ENCODE data around the gene RAPGEF5.

Gene RAPGEF5

DNA sequence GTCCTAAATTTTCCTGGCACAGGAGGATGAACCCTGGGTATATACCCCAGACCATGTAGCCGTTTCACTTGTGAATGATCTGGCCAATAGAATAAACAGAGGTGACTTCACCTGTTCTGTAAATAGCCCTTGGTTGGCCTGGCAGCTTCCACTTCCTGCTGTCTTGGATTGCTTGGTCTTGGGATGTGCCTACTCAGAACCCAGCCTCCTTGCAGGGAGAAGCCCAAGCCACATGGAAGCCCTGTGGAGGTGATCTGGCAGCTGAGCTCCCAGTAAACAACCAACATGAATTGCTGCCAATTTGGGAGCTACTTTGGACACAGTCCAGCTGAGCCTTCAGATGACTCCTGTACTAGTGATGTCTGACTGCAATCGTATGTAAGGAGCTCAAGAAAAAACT is 4.8 kb upstream of the RAPGEF5 start:
- Histone ChIP-seq H3K4me1 (ENCODE audit: control insufficient read depth, insufficient read depth, low read length, poor library complexity, severe bottlenecking) (no peaks in the 10 kb centered on the region), H3K27ac (ENCODE audit: insufficient read depth, low read length, poor library complexity, severe bottlenecking) (no peak overlapping the region), H3K4me3 (ENCODE audit: insufficient read depth, low read depth, low read length, poor library complexity, severe bottlenecking) (no peak overlapping the region), H3K9me3 (ENCODE audit: control insufficient read depth, low read length) (no peaks in the 10 kb centered on the region), H3K36me3 (ENCODE audit: control insufficient read depth, insufficient read depth, low read length) (no peaks in the 10 kb centered on the region), H3K27me3 (replicated peaks; ENCODE audit: control insufficient read depth, insufficient read depth, low read length, poor library complexity, severe bottlenecking) (no peaks in the 10 kb centered on the region)
- no peak for DNase-seq

GRCh38 chr7:22361320-22361719 is 4.4 kb upstream of the RAPGEF5 start:
- Histone ChIP-seq H3K27ac (ENCODE audit: insufficient read depth, low read length, poor library complexity, severe bottlenecking) (no peak overlapping the region), H3K4me1 (ENCODE audit: control insufficient read depth, insufficient read depth, low read length, poor library complexity, severe bottlenecking) (no peaks in the 10 kb centered on the region), H3K9me3 (ENCODE audit: control insufficient read depth, low read length) (no peaks in the 10 kb centered on the region), H3K36me3 (ENCODE audit: control insufficient read depth, insufficient read depth, low read length) (no peaks in the 10 kb centered on the region), H3K27me3 (replicated peaks; ENCODE audit: control insufficient read depth, insufficient read depth, low read length, poor library complexity, severe bottlenecking) (no peaks in the 10 kb centered on the region), H3K4me3 (ENCODE audit: insufficient read depth, low read depth, low read length, poor library complexity, severe bottlenecking) (no peak overlapping the region)
- no peak for DNase-seq

DNA sequence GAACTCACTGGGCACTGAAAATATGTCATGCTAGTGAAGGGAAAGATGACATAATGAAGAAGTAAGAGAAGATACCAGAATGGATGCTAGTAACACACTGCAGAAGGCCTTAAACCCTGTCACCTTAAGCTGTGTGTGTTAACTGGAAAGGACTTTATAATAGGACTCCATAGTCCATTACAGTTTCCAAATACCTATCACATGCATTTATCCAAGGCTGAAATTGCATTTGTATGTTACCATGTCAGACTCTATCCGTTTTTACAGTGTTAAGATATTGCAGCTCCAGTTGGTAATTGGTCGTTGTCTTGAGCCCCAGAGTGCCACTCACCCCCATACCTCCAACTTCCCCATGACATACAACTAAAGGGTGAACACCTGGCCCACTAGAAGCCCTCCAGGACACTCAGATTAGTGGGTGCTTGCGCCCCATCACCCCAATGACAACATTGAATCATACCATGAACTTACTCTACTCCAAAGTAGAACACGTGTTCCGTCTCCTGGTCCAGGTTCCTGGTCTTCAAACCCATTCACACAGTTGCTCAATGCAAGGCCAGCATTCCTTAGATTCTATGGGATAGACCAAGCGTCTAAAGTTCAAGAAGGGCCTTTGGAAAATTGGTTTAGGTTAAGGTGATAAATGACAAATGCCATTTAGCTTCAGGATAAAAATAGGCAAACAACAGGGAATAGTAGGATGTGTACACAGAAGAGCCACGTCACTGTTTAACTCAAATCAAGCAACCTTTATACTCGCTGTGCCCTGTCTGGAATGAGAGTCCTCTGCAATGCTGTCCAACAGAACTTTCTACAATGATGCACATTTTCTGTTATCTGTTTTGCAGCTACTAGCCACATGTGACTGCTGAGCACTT is 2.1 kb upstream of the RAPGEF5 start:
- no peaks in the 10 kb centered on the region for H3K36me3 ChIP-seq (ENCODE audit: control insufficient read depth, insufficient read depth, low read length)
- no peak for DNase-seq
- H3K4me3 ChIP-seq (ENCODE audit: insufficient read depth, low read depth, low read length, poor library complexity, severe bottlenecking) = no peak overlapping the region
- H3K27me3 ChIP-seq (replicated peaks; ENCODE audit: control insufficient read depth, insufficient read depth, low read length, poor library complexity, severe bottlenecking) = no peaks in the 10 kb centered on the region
- H3K9me3 ChIP-seq (ENCODE audit: control insufficient read depth, low read length) = no peaks in the 10 kb centered on the region
- no peaks in the 10 kb centered on the region for H3K4me1 ChIP-seq (ENCODE audit: control insufficient read depth, insufficient read depth, low read length, poor library complexity, severe bottlenecking)
- H3K27ac ChIP-seq (ENCODE audit: insufficient read depth, low read length, poor library complexity, severe bottlenecking) = no peak overlapping the region

DNA sequence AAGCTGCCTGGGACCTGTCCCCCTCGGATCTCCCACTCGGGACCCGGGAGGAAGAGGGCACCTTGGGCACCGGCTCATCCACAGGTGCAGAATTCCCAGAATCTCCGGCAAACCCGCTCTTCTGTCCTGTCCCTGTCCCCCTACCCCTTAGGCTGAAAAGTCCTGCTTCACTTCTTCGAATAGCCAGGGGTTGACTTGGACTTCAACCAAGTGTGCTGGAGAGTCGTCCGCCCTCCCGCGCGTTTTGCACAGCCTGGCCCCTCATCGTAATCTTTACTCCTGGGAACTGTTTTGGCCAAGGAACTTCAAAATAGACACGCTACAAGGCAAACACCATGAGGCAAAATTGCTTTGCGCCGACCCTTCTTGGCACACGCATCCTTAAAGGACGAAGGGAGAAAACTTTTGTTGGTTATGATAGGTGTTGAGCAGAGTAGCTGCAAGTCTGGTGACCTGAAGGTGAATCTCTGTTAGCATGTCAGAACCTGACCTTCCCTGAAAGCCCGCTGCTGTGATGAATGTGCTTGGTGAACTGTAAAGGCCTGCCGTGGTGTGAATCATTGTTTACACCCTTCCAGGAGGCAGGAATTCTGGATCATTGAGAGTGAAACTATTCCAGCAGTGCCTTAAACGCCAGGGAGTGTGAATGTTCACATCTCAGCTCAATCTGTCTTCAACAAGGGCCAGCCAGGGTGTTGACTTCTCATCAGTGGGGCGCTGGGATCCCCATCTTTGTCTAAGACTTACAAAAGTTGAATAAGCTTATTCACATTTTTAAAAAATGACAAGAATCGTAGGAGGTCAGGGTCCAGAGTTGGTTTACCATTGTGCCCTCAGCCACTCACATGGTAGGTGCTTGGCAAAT is 589 bp upstream of the RAPGEF5 start:
- Histone ChIP-seq H3K4me3 (ENCODE audit: insufficient read depth, low read depth, low read length, poor library complexity, severe bottlenecking) (no peak overlapping the region), H3K27me3 (replicated peaks; ENCODE audit: control insufficient read depth, insufficient read depth, low read length, poor library complexity, severe bottlenecking) (no peaks in the 10 kb centered on the region), H3K36me3 (ENCODE audit: control insufficient read depth, insufficient read depth, low read length) (no peaks in the 10 kb centered on the region), H3K4me1 (ENCODE audit: control insufficient read depth, insufficient read depth, low read length, poor library complexity, severe bottlenecking) (no peaks in the 10 kb centered on the region), H3K27ac (ENCODE audit: insufficient read depth, low read length, poor library complexity, severe bottlenecking) (no peak overlapping the region), H3K9me3 (ENCODE audit: control insufficient read depth, low read length) (no peaks in the 10 kb centered on the region)
- DNase-seq = no peak

DNA sequence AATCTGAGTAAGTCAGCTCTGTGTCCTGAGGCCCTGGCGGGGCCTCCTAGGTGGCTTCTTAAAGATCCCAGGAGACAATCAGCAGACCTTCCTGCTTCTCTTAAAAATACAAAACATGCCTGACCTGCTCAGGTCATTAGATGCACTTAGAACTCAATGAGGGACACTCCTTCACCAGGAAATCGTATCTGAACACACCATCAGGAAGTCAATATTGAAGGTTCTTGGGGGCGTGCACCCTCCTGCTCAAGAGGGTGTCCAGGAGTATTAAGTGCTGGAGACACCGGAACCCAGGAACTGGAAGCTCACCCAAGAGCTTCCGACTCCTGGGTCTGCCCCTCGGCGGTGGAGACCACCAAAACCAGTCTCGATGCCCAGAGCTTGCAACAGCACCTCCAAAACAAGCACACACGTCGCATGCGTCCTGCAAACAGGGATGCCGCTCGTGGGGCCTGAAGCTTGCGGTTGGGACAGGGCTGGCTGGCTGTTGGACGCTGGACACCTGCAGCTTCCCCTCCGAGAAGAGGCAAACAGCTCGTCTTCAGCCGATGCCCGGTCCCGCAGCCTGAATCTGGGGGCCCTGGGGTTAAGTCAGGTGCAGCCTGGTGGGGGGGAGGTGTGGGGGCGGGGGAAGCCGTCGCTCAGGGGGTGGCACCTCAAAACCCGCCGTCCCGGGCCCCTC is 803 bp downstream of the RAPGEF5 start:
- no peak overlapping the region for H3K4me3 ChIP-seq (ENCODE audit: insufficient read depth, low read depth, low read length, poor library complexity, severe bottlenecking)
- no peaks in the 10 kb centered on the region for H3K9me3 ChIP-seq (ENCODE audit: control insufficient read depth, low read length)
- no peaks in the 10 kb centered on the region for H3K4me1 ChIP-seq (ENCODE audit: control insufficient read depth, insufficient read depth, low read length, poor library complexity, severe bottlenecking)
- DNase-seq = no peak
- no peaks in the 10 kb centered on the region for H3K27me3 ChIP-seq (replicated peaks; ENCODE audit: control insufficient read depth, insufficient read depth, low read length, poor library complexity, severe bottlenecking)
- H3K36me3 ChIP-seq (ENCODE audit: control insufficient read depth, insufficient read depth, low read length) = no peaks in the 10 kb centered on the region
- no peak overlapping the region for H3K27ac ChIP-seq (ENCODE audit: insufficient read depth, low read length, poor library complexity, severe bottlenecking)

DNA sequence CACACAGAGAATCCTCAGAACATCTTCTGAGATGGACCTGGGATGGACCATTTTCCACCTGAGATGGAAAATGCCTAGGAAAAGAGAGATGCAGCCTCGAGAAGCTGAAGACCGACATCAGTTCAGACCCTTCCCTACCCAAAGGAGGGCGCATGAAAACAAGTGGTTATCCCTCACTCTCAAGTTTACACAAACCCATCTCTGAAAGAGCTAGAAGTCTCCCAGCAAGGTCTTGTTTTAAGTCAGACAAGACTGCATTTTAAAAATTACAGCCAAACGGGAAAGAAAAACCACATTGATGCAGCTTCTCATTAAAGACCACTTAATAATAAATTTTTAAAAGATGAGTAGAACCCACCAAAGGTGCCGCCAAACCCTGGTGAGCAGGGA is 1.3 kb downstream of the RAPGEF5 start:
- H3K4me3 ChIP-seq (ENCODE audit: insufficient read depth, low read depth, low read length, poor library complexity, severe bottlenecking) = no peak overlapping the region
- H3K27me3 ChIP-seq (replicated peaks; ENCODE audit: control insufficient read depth, insufficient read depth, low read length, poor library complexity, severe bottlenecking) = no peaks in the 10 kb centered on the region
- H3K36me3 ChIP-seq (ENCODE audit: control insufficient read depth, insufficient read depth, low read length) = no peaks in the 10 kb centered on the region
- no peak overlapping the region for H3K27ac ChIP-seq (ENCODE audit: insufficient read depth, low read length, poor library complexity, severe bottlenecking)
- H3K9me3 ChIP-seq (ENCODE audit: control insufficient read depth, low read length) = no peaks in the 10 kb centered on the region
- DNase-seq = no peak
- no peaks in the 10 kb centered on the region for H3K4me1 ChIP-seq (ENCODE audit: control insufficient read depth, insufficient read depth, low read length, poor library complexity, severe bottlenecking)

DNA sequence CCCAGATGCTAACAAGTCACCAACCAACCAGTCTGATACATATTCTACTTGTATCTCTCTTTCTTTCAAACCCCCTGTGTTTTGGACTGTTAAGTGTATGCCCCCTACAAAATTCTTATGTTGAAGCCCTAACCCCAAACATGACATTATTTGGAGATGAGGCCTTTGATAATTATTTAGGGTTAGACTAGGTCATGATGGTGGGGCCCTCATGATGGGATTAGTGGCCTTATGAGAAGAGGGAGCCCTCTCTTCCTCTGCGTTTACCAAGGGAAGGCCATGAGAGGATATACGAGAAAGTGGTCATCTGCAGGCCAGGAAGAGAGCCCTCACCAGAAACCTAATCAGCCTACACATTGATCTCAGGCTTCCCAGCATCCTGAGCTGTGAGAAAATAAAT is 2.5 kb downstream of the RAPGEF5 start:
- Histone ChIP-seq H3K4me1 (ENCODE audit: control insufficient read depth, insufficient read depth, low read length, poor library complexity, severe bottlenecking) (no peaks in the 10 kb centered on the region), H3K27me3 (replicated peaks; ENCODE audit: control insufficient read depth, insufficient read depth, low read length, poor library complexity, severe bottlenecking) (no peaks in the 10 kb centered on the region), H3K9me3 (ENCODE audit: control insufficient read depth, low read length) (no peaks in the 10 kb centered on the region), H3K27ac (ENCODE audit: insufficient read depth, low read length, poor library complexity, severe bottlenecking) (no peak overlapping the region), H3K36me3 (ENCODE audit: control insufficient read depth, insufficient read depth, low read length) (no peaks in the 10 kb centered on the region), H3K4me3 (ENCODE audit: insufficient read depth, low read depth, low read length, poor library complexity, severe bottlenecking) (no peak overlapping the region)
- no peak for DNase-seq

GRCh38 chr7:22352887-22353286 is 4.1 kb downstream of the RAPGEF5 start:
- Histone ChIP-seq H3K4me1 (ENCODE audit: control insufficient read depth, insufficient read depth, low read length, poor library complexity, severe bottlenecking) (no peaks in the 10 kb centered on the region), H3K4me3 (ENCODE audit: insufficient read depth, low read depth, low read length, poor library complexity, severe bottlenecking) (no peak overlapping the region), H3K36me3 (ENCODE audit: control insufficient read depth, insufficient read depth, low read length) (no peaks in the 10 kb centered on the region), H3K27me3 (replicated peaks; ENCODE audit: control insufficient read depth, insufficient read depth, low read length, poor library complexity, severe bottlenecking) (no peaks in the 10 kb centered on the region), H3K9me3 (ENCODE audit: control insufficient read depth, low read length) (no peaks in the 10 kb centered on the region), H3K27ac (ENCODE audit: insufficient read depth, low read length, poor library complexity, severe bottlenecking) (no peak overlapping the region)
- DNase-seq = no peak

DNA sequence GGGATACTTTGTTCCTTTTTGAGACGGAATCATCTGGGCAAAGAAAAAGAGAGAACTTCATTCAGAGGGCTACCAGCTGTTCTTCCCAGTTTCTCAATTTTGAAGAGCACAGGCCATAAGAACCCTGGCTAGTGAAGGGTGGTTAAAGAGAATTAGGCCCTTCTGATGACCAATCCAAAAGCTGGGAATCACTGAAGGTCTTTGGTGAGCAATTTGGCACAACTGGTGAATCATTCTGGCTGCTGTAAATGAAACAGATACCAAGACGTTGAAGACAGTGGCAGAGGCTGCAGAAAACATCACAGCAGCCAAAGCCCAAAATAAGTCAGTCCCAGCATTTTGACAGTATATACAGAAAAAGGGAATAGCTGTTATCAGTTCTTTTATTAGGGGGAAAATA is 5.1 kb downstream of the RAPGEF5 start:
- DNase-seq = no peak
- Histone ChIP-seq H3K4me1 (ENCODE audit: control insufficient read depth, insufficient read depth, low read length, poor library complexity, severe bottlenecking) (no peaks in the 10 kb centered on the region), H3K9me3 (ENCODE audit: control insufficient read depth, low read length) (no peaks in the 10 kb centered on the region), H3K27ac (ENCODE audit: insufficient read depth, low read length, poor library complexity, severe bottlenecking) (no peak overlapping the region), H3K27me3 (replicated peaks; ENCODE audit: control insufficient read depth, insufficient read depth, low read length, poor library complexity, severe bottlenecking) (no peaks in the 10 kb centered on the region), H3K4me3 (ENCODE audit: insufficient read depth, low read depth, low read length, poor library complexity, severe bottlenecking) (no peak overlapping the region), H3K36me3 (ENCODE audit: control insufficient read depth, insufficient read depth, low read length) (no peaks in the 10 kb centered on the region)

DNA sequence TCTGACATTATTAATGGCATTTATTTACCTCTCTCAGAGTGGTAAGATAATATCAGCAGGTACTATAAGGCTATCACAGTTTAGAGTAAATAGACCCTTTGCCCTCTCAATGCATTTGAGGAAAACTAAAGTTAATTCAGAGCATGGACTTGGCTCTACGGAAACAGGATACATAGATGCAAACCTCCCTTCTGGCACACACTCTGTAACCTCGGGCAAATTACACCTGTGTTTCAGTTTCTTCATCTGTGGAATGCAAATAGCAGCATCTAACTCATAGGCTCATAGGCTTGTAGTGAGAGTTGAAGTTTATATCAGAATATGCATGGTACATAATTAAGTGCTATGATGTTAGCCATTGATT is 5.6 kb downstream of the RAPGEF5 start:
- H3K4me3 ChIP-seq (ENCODE audit: insufficient read depth, low read depth, low read length, poor library complexity, severe bottlenecking) = no peak overlapping the region
- no peak overlapping the region for H3K27ac ChIP-seq (ENCODE audit: insufficient read depth, low read length, poor library complexity, severe bottlenecking)
- no peaks in the 10 kb centered on the region for H3K4me1 ChIP-seq (ENCODE audit: control insufficient read depth, insufficient read depth, low read length, poor library complexity, severe bottlenecking)
- H3K36me3 ChIP-seq (ENCODE audit: control insufficient read depth, insufficient read depth, low read length) = no peaks in the 10 kb centered on the region
- DNase-seq = no peak
- no peaks in the 10 kb centered on the region for H3K27me3 ChIP-seq (replicated peaks; ENCODE audit: control insufficient read depth, insufficient read depth, low read length, poor library complexity, severe bottlenecking)
- H3K9me3 ChIP-seq (ENCODE audit: control insufficient read depth, low read length) = no peaks in the 10 kb centered on the region

Data from effector memory CD4-positive, alpha-beta T cell (primary cell).